Parathyroid adenoma (tissue), 2 donors: ENCODE measurements around the gene XIRP1.

ENCODE experiments used
- H2AFZ ChIP-seq: fragments of 300-600 bp; sonication (generic); one replicate; pipeline ENCODE4 v1.7.0; 2017; ENCODE audit warnings: antibody characterized with exemption, mild to moderate bottlenecking
- H3K27ac ChIP-seq: fragments of 300-600 bp; sonication (generic); one replicate; pipeline ENCODE4 v1.7.0; 2017
- H3K27me3 ChIP-seq: fragments of 300-600 bp; sonication (generic); one replicate; pipeline ENCODE4 v1.7.0; 2017; ENCODE audit warnings: low read length; ENCODE audit not compliant: control insufficient read depth, insufficient read depth
- H3K36me3 ChIP-seq: fragments of 300-600 bp; sonication (generic); one replicate; pipeline ENCODE4 v1.7.0; 2017; ENCODE audit warnings: low read length; ENCODE audit not compliant: control insufficient read depth, insufficient read depth
- H3K4me1 ChIP-seq: fragments of 300-600 bp; sonication (generic); one replicate; pipeline ENCODE4 v1.7.0; 2017; ENCODE audit warnings: control low read depth
- H3K4me2 ChIP-seq: fragments of 300-600 bp; sonication (generic); one replicate; pipeline ENCODE4 v1.7.0; 2017; ENCODE audit warnings: low read length
- H3K4me3 ChIP-seq: fragments of 300-600 bp; sonication (generic); one replicate; pipeline ENCODE4 v1.7.0; 2017; ENCODE audit warnings: low read depth, low read length
- H3K79me2 ChIP-seq: fragments of 300-600 bp; sonication (generic); one replicate; pipeline ENCODE4 v1.7.0; 2017; ENCODE audit warnings: control low read depth
- H3K9ac ChIP-seq: fragments of 300-600 bp; sonication (generic); one replicate; pipeline ENCODE4 v1.7.0; 2017; ENCODE audit warnings: mild to moderate bottlenecking
- H3K9me3 ChIP-seq: fragments of 300-600 bp; sonication (generic); one replicate; pipeline ENCODE4 v1.7.0; 2017; ENCODE audit warnings: low read length; ENCODE audit not compliant: control insufficient read depth
- TF ChIP-seq, protein P1 (sequence below): fragments of 300-600 bp; sonication (generic); IDR thresholded peaks from one replicate; pipeline ENCODE4 v1.7.0; 2017; ENCODE audit warnings: antibody characterized with exemption, mild to moderate bottlenecking
- donor health status: primary hyperparathyroidism.

The XIRP1 gene

DNA sequence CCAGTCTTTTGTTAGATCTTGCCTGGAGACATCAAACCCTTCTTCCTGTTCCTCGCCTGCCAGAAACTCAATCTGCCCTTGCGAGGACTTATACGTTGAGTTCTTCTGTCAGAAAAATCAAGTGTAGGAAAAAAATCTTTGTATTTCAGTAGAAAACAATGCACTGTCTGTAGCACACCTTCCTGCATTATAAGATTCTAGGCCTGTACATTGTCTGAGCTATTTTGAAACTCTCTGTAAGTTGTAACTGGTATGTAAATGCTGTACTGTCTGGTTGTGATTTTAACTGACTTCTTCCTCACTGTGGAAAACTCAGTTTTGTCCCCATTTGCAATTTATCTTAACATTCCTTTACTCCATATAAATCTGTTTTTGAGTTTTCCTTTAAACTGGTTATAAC lies 17.7 kb upstream of the XIRP1 start:
- Histone ChIP-seq H3K79me2 (no peaks in the 10 kb centered on the region), H3K27me3 (no peaks in the 10 kb centered on the region), H2AFZ (no peak overlapping the region), H3K9me3 (no peaks in the 10 kb centered on the region), H3K4me3 (no peak overlapping the region), H3K4me1 (no peaks in the 10 kb centered on the region), H3K4me2 (no peak overlapping the region), H3K36me3 (no peaks in the 10 kb centered on the region), H3K9ac (no peak overlapping the region), H3K27ac (no peak overlapping the region)
- TF ChIP-seq, protein P1, sequence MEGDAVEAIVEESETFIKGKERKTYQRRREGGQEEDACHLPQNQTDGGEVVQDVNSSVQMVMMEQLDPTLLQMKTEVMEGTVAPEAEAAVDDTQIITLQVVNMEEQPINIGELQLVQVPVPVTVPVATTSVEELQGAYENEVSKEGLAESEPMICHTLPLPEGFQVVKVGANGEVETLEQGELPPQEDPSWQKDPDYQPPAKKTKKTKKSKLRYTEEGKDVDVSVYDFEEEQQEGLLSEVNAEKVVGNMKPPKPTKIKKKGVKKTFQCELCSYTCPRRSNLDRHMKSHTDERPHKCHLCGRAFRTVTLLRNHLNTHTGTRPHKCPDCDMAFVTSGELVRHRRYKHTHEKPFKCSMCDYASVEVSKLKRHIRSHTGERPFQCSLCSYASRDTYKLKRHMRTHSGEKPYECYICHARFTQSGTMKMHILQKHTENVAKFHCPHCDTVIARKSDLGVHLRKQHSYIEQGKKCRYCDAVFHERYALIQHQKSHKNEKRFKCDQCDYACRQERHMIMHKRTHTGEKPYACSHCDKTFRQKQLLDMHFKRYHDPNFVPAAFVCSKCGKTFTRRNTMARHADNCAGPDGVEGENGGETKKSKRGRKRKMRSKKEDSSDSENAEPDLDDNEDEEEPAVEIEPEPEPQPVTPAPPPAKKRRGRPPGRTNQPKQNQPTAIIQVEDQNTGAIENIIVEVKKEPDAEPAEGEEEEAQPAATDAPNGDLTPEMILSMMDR: no peak

DNA sequence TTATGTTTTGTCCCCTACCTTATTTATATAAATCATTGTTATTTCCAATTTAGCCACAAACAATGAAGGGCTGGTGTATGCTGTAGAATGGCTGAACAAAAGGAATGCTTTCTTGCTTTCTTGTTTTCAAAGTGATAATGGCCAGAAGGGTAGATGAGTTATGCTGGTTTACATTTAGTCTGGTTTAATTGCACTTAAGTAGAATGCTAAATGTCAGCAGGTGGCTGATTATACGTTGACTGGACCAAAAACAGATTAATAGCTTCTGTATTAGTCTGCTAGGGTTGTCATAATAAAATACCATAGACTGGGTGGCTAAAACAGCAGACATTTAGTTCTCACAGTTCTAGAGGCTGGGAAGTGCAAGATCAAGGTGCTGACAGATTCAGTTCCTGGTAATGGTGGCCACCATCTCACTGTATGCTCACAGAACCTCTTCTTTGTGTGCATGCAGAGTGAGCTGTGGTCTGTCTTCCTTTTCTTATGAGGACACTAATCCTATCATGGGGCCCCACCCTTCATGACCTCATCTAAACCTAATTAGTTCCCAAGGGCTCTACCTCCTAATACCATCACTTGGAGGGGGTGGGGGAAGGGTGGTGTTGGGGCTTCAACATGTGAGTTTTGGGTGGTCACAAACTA lies 17.1 kb upstream of the XIRP1 start:
- H3K4me1 ChIP-seq: no peaks in the 10 kb centered on the region
- no peaks in the 10 kb centered on the region for H3K36me3 ChIP-seq
- H3K9me3 ChIP-seq: no peaks in the 10 kb centered on the region
- TF ChIP-seq, protein P1: no peak
- H3K4me2 ChIP-seq: no peak overlapping the region
- H3K9ac ChIP-seq: no peak overlapping the region
- no peaks in the 10 kb centered on the region for H3K79me2 ChIP-seq
- H2AFZ ChIP-seq: no peak overlapping the region
- no peaks in the 10 kb centered on the region for H3K27me3 ChIP-seq
- no peak overlapping the region for H3K4me3 ChIP-seq
- no peak overlapping the region for H3K27ac ChIP-seq

DNA sequence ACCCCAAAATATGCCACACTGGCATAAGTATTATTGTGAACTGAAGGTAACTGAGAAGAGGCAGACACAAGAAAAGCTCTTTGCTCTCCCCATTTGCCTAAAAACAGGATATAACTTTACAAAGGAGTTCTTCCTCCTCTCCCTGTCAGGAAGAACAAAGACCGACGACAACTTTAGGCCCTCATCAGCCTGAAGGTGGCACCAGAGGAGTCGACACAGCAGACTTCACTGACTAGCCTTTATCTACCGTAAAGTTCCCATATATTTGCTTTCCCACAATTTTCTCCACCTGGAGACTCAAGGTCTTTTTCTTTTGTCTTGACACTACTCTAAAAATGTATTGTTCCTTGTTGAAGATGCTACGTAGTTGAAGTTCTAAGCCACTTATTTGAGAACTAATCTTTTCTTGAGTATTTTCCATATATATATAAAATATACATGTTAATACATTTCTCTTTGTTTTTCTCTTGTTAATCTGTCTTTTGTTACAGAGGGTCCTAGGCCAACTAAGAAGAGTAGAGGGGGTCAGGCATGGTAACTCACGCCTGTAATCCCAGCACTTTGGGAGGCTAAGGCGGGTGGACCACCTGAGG lies 16.2 kb upstream of the XIRP1 start:
- H3K9me3 ChIP-seq: no peaks in the 10 kb centered on the region
- no peaks in the 10 kb centered on the region for H3K27me3 ChIP-seq
- no peaks in the 10 kb centered on the region for H3K36me3 ChIP-seq
- no peak overlapping the region for H3K9ac ChIP-seq
- no peak overlapping the region for H3K4me3 ChIP-seq
- no peaks in the 10 kb centered on the region for H3K79me2 ChIP-seq
- peak overlapping the region; percentile 77 for H2AFZ ChIP-seq
- H3K4me2 ChIP-seq: no peak overlapping the region
- TF ChIP-seq, protein P1: peak; percentile 70
- no peaks in the 10 kb centered on the region for H3K4me1 ChIP-seq
- H3K27ac ChIP-seq: no peak overlapping the region

DNA sequence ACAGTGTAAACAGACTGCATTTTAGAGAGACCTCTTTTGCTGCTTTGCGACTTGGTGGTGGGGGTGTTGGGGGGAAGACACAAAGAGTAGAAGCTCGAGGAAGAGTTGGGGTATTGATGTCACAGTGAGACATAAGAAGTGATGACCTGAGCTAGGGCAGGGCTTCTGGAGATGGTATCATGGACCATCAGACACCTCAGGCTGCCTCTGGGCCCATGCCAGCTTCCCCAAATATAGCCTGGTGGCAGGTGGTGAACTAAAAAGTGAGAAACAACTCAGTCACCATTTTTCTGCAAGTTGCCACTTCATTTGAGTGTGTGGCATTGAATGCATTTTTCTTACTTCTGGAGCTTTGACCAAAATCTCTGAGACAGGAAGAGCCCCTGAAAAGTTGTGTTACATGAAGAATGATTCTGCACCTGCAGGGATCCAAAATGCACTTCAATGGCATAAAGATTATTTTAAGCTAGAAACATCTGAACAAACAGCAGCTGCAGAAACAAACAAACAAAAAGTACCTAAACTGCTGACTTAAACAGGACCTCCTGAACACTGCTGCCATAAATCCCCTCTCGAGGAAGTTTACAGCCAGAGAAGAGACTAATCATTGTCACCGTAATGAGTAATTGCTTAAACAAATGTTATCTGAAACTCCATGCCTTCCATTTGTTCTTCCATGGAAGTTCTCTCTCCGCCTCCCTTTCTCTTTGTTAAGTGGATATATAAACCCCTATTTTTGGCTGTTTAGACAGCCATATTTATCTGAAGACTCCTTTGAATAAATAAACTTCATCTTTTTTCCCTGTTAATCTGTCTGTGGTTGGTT lies 15.2 kb upstream of the XIRP1 start:
- Histone ChIP-seq H3K79me2 (no peaks in the 10 kb centered on the region), H3K27ac (no peak overlapping the region), H3K4me2 (no peak overlapping the region), H3K9me3 (no peaks in the 10 kb centered on the region), H3K36me3 (no peaks in the 10 kb centered on the region), H3K4me3 (no peak overlapping the region), H2AFZ (peak overlapping the region; percentile 77), H3K4me1 (no peaks in the 10 kb centered on the region), H3K9ac (no peak overlapping the region), H3K27me3 (no peaks in the 10 kb centered on the region)
- TF ChIP-seq, protein P1: no peak
